Upper lobe of left lung (tissue), 6 donors: ENCODE data around the gene DPH2. TPM values are rescaled to one million over a fixed set of nuclear protein-coding genes. Genes with fewer than 3 reads are reported as not detected.

Source experiments
- ATAC-seq, 2 donors: fragments of 200-7000 bp; cut with Tn5 transposase; one replicate each; pipeline ENCODE4 v1.9.1; 2022; ENCODE audit warnings: mild to moderate bottlenecking in 2 of 2, moderate library complexity in 2 of 2; ENCODE audit not compliant: low FRiP score in 2 of 2
- DNase-seq, 2 donors: peaks; one replicate each; pipeline ENCODE4 v3.0.0-alpha.2; 2019 to 2020
- H3K27ac ChIP-seq, 4 donors: fragments of 200-600 bp; sonication (generic); one replicate each; pipeline ENCODE4 v1.5.1; 2016 to 2019
- H3K27me3 ChIP-seq, 4 donors: fragments of 200-600 bp; sonication (generic); one replicate each; pipeline ENCODE4 v1.5.1; 2017 to 2019
- H3K36me3 ChIP-seq, 4 donors: fragments of 200-600 bp; sonication (generic); one replicate each; pipeline ENCODE4 v1.5.1; 2016 to 2019
- H3K4me1 ChIP-seq, 4 donors: fragments of 200-600 bp; sonication (generic); one replicate each; pipeline ENCODE4 v1.5.1; 2018 to 2019
- H3K4me3 ChIP-seq, 4 donors: fragments of 200-600 bp; sonication (generic); one replicate each; pipeline ENCODE4 v1.5.1; 2017 to 2019; ENCODE audit warnings: mild to moderate bottlenecking in 2 of 4, moderate library complexity in 1 of 4
- H3K9me3 ChIP-seq, 4 donors: fragments of 200-600 bp; sonication (generic); one replicate each; pipeline ENCODE4 v1.5.1; 2018 to 2019
- CTCF ChIP-seq, 6 experiments: fragments of 450-650 bp in 4 of 6; fragments of 200-600 bp in 2 of 6; sonication (generic) in 2 of 6; IDR thresholded peaks; one replicate each; pipeline ENCODE4 v1.5.1; 2016 to 2019; ENCODE audit warnings: antibody characterized with exemption in 6 of 6
- EP300 ChIP-seq, 4 donors: sonication (generic); formaldehyde crosslinking; IDR thresholded peaks; one replicate each; pipeline ENCODE4 v1.5.1; 2017; ENCODE audit warnings: antibody characterized with exemption in 4 of 4, control low read depth in 2 of 4
- POLR2A ChIP-seq, 4 donors: fragments of 450-650 bp; IDR thresholded peaks; one replicate each; pipeline ENCODE4 v1.5.1; 2016 to 2017; ENCODE audit warnings: antibody characterized with exemption in 4 of 4, mild to moderate bottlenecking in 2 of 4
- POLR2AphosphoS5 ChIP-seq, 2 donors: sonication (generic); formaldehyde crosslinking; IDR thresholded peaks; one replicate each; pipeline ENCODE4 v1.5.1; 2017; ENCODE audit warnings: antibody characterized with exemption in 2 of 2
- WGBS, 2 donors: methylation state at CpG; one replicate each; pipeline ENCODE4 v1.1.5; 2017 to 2018; 5-methylcytosine and 5-hydroxymethylcytosine counted together
- total RNA-seq, 6 donors: library from RNA; depleted of rRNA in 4 of 6; stranded (reverse); fragments of >200 nt in 4 of 6; gene quantifications; one replicate each; pipeline versions ENCODE4 v1.1.0 to v1.2.1, GENCODE V29; 2016 to 2021
- donor health status: DM: no; HTN: no; CAD: no; lungs with moderate emphysema.
- donor health status: DM: no; HTN: yes; CAD: no; lungs with severe emphysema.

Gene DPH2
- total RNA-seq, 6 donors from 2014 or later = 12.9 to 30.4 (median 16.6) TPM

GRCh38 chr1:43979528-43980254 lies 9.9 kb downstream of the DPH2 start:
- peak overlapping the region; percentile 28 to 78 (median 68) for H3K27ac ChIP-seq
- no peaks in the 10 kb centered on the region for H3K27me3 ChIP-seq
- peaks cover 39 to 61% (median 47%) of the 10 kb centered on the region in 4 donors for H3K4me1 ChIP-seq
- WGBS, 2 donors = 33% methylated on average over 5 of the region's 45 CpGs; no CpG with 5 or more reads in 1 of the 2 donors
- peaks cover 4 to 22% (median 19%) of the 10 kb centered on the region in 4 donors for H3K36me3 ChIP-seq
- TF ChIP-seq EP300 (IDR thresholded peaks at IDR 0.05) (no peak), POLR2AphosphoS5 (IDR thresholded peaks at IDR 0.05) (peak in 1 of 2 donors; percentile 20)
- H3K4me3 ChIP-seq = peak overlapping the region; percentile 74 to 91 (median 82)
- ATAC-seq = peak; percentile 5 to 63
- H3K9me3 ChIP-seq = no peaks in the 10 kb centered on the region
- DNase-seq = peak; percentile 58 to 90

- no peaks in the 10 kb centered on the region for H3K27me3 ChIP-seq
- ATAC-seq (no peak), DNase-seq (no peak)
- no peak for TF ChIP-seq EP300 (IDR thresholded peaks at IDR 0.05)
- no peak for TF ChIP-seq POLR2A (IDR thresholded peaks at IDR 0.05)
- no peak for TF ChIP-seq CTCF (IDR thresholded peaks at IDR 0.05)
- TF ChIP-seq POLR2AphosphoS5 (IDR thresholded peaks at IDR 0.05) = no peak
- 69 to 77% methylated on average over 8 to 13 of the region's 13 CpGs for WGBS, 2 donors
- H3K9me3 ChIP-seq = no peaks in the 10 kb centered on the region
- peak overlapping the region; percentile 28 to 78 (median 68) for H3K27ac ChIP-seq
- H3K36me3 ChIP-seq = peaks cover 4 to 30% (median 20%) of the 10 kb centered on the region in 4 donors
- H3K4me3 ChIP-seq = peak overlapping the region; percentile 74 to 91 (median 82)
- H3K4me1 ChIP-seq = peaks cover 37 to 58% (median 45%) of the 10 kb centered on the region in 4 donors
Observed at GRCh38 chr1:43980255-43981134, 10.7 kb downstream of the DPH2 start.

GRCh38 chr1:43981135-43981491 lies 11.3 kb downstream of the DPH2 start:
- DNase-seq = peak in 1 of 2 donors; percentile 79
- Histone ChIP-seq H3K4me3 (no peak overlapping the region), H3K27me3 (no peaks in the 10 kb centered on the region), H3K36me3 (peaks cover 4 to 34% (median 21%) of the 10 kb centered on the region in 4 donors), H3K4me1 (peaks cover 31 to 52% (median 39%) of the 10 kb centered on the region in 4 donors), H3K9me3 (no peaks in the 10 kb centered on the region), H3K27ac (peak overlapping the region in 1 of 4 donors; percentile 76)
- 93 to 98% methylated on average over 12 to 17 of the region's 20 CpGs for WGBS, 2 donors
- TF ChIP-seq POLR2A (IDR thresholded peaks at IDR 0.05) (no peak), CTCF (IDR thresholded peaks at IDR 0.05) (no peak), POLR2AphosphoS5 (IDR thresholded peaks at IDR 0.05) (no peak), EP300 (IDR thresholded peaks at IDR 0.05) (no peak)
- no peak for ATAC-seq

- peak in 1 of 2 donors; percentile 77 for DNase-seq
- 94 to 97% methylated on average over 10 to 20 of the region's 20 CpGs for WGBS, 2 donors
- peaks cover 1 to 29% (median 16%) of the 10 kb centered on the region in 4 donors for H3K36me3 ChIP-seq
Observed at GRCh38 chr1:43981636-43982035, 11.8 kb downstream of the DPH2 start.

More at GRCh38 chr1:43981636-43982035, 11.8 kb downstream of the DPH2 start:
- Histone ChIP-seq H3K4me3 (no peak overlapping the region), H3K27me3 (no peaks in the 10 kb centered on the region), H3K27ac (no peak overlapping the region), H3K9me3 (no peaks in the 10 kb centered on the region), H3K4me1 (peaks cover 26 to 47% (median 34%) of the 10 kb centered on the region in 4 donors)
- TF ChIP-seq POLR2AphosphoS5 (IDR thresholded peaks at IDR 0.05) (no peak), EP300 (IDR thresholded peaks at IDR 0.05) (no peak), POLR2A (IDR thresholded peaks at IDR 0.05) (no peak), CTCF (IDR thresholded peaks at IDR 0.05) (no peak)
- ATAC-seq = no peak
